Ureter (tissue), 1 donor: ENCODE measurements around the gene ZNF638. TPM values are rescaled to one million over a fixed set of nuclear protein-coding genes. Genes with fewer than 3 reads are reported as not detected.
"Not testable (repeated sequence)": the region's sequence is repeated elsewhere in the genome, so short reads cannot be mapped to it uniquely, and the experiment has no call there.

Source experiments
- DNase-seq: peaks from one replicate; pipeline ENCODE4 v3.0.0-alpha.2; 2020; ENCODE audit warnings: low spot score
- total RNA-seq: library from RNA; stranded (reverse); gene quantifications from one replicate; pipeline ENCODE4 v1.2.4, GENCODE V29; 2023
- donor health status: DM: yes; HTN: yes; CAD: no.

Gene ZNF638
- total RNA-seq, 1 donor from 2014 or later, result 209 TPM

- DNase-seq, result no peak
These were observed 61.6 kb downstream of the ZNF638 start for GRCh38 chr2:71393216-71393615.

- no peak for DNase-seq
These were observed 63.9 kb downstream of the ZNF638 start for GRCh38 chr2:71395471-71395870.

GRCh38 chr2:71402427-71402826 is 70.8 kb downstream of the ZNF638 start:
- DNase-seq, result no peak

- no peak for DNase-seq
These were observed 78.0 kb downstream of the ZNF638 start for GRCh38 chr2:71409611-71410010.

- DNase-seq, result no peak
These were observed 79.1 kb downstream of the ZNF638 start for GRCh38 chr2:71410696-71411095.

GRCh38 chr2:71416866-71417265 is 85.3 kb downstream of the ZNF638 start:
- not testable (repeated sequence) for DNase-seq

- no peak for DNase-seq
These were observed 86.0 kb downstream of the ZNF638 start for GRCh38 chr2:71417300-71418202.

- no peak for DNase-seq
These were observed 87.6 kb downstream of the ZNF638 start for GRCh38 chr2:71419145-71419544.

GRCh38 chr2:71419976-71420375 is 88.4 kb downstream of the ZNF638 start:
- DNase-seq, result no peak

- DNase-seq, result no peak
These were observed 91.2 kb downstream of the ZNF638 start for GRCh38 chr2:71422786-71423185.

GRCh38 chr2:71423817-71424420 is 92.3 kb downstream of the ZNF638 start:
- no peak for DNase-seq

- DNase-seq, result no peak
These were observed 95.1 kb downstream of the ZNF638 start for GRCh38 chr2:71426721-71427120.

GRCh38 chr2:71428472-71429383 is 97.1 kb downstream of the ZNF638 start:
- no peak for DNase-seq

- DNase-seq, result not testable (repeated sequence)
These were observed 113.6 kb downstream of the ZNF638 start for GRCh38 chr2:71445142-71445541.

GRCh38 chr2:71446505-71446904 is 114.9 kb downstream of the ZNF638 start:
- no peak for DNase-seq

GRCh38 chr2:71449343-71449742 is 117.8 kb downstream of the ZNF638 start:
- no peak for DNase-seq

- no peak for DNase-seq
These were observed 120.1 kb downstream of the ZNF638 start for GRCh38 chr2:71451705-71452104.

GRCh38 chr2:71452565-71452964 is 121.0 kb downstream of the ZNF638 start:
- no peak for DNase-seq

- peak; percentile 61 for DNase-seq
These were observed 122.0 kb downstream of the ZNF638 start, which contains the start of gene DYSF for GRCh38 chr2:71453404-71454220. TSS of gene DYSF (plus strand) at chr2:71453561.

GRCh38 chr2:71454221-71455010 is 122.8 kb downstream of the ZNF638 start:
- no peak for DNase-seq
